Measurements from ENCODE around the gene PYGM.

Gene PYGM

DNA sequence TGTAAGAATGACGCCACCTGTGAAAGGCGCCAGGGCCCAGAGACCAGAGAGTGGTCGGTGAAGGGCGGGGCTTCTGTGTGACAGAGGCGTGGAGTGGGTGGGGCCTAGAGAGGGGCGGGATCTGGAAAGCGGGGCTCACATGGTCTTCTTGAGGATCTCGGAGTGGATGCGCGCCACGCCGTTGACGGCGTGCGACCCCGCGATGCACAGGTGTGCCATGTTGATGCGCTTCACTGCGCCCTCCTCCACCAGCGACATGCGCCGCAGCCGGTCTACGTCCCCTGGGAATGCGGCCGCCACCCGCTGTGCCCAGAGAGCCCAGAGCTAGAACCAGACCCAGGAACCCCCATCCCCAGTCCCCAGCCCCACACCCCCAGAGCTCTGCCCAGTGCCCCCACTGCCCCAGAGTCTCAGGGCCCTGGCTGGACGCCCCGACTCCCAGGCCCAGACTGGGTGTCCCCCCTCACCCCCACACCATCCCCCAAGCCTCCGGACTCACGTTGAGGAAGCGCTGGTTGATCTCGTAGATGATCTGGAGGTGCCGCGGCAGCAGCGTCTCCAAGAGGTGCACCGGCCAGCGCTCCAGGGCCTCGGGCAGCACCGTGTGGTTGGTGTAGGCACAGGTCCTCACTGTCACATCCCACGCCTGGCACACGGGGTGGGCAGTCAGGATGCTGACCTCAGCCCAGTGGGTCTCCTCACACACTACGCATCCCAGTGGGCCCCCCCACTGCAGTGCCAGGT is 6.2 kb downstream of the PYGM start:
- peak; percentile 56 for DNase-seq (ENCODE audit: low spot score)

DNA sequence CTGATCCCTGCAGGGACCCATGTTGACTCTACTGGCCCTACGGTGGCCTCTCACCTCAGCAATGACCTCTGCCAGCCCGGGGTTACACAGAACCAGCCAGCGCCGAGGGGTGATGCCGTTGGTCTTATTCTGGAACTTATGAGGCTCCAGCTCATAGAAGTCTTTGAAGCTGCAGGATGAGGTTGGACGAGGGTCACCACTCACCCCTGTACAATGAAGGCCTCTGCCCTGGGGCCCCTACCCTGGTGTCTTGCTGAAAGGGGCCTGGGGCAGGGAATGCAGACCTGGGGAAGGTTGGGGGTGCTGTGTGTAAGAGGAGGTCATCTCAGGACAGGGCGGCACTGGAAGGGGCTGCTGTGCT is 6.8 kb downstream of the PYGM start:
- no peak for DNase-seq (ENCODE audit: low spot score)

DNA sequence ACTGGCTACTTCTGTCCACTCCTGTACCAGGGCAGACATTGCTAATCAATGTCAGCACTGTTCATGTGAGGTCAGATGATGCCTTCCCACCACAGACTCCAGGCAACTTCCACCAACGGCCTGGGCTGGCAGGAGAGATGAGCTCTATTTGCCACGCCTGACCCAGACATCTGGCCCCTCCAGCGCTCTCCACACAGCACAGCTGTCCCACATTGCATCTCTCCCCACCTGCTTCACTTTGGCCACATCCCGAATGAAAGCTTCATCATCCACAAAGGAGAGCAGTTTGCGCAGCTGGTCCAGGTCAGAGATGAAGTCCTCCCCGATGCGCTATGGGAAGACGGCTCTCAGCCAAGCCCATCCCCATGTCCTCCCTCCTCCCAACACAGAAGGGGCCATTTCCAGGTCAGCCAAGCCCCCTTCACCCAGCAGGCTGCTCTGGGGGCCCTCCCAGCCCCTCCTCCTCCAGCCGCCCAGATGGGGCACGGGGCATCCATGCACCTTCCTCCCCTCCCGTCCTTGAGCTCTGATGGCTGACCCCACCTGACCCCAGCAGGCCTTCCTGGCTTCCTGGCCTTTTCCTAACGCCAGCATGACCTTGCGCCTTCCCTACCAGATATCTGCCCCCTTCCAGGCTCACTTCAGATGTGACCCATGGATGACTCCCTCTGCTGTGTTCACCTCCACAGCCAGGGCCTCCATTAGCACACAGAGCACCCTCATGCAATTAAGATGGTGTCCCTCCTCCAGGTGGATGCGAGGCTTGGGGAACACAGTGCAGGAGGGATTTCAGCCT is 7.4 kb downstream of the PYGM start:
- peak; percentile 60 for DNase-seq (ENCODE audit: low spot score)

DNA sequence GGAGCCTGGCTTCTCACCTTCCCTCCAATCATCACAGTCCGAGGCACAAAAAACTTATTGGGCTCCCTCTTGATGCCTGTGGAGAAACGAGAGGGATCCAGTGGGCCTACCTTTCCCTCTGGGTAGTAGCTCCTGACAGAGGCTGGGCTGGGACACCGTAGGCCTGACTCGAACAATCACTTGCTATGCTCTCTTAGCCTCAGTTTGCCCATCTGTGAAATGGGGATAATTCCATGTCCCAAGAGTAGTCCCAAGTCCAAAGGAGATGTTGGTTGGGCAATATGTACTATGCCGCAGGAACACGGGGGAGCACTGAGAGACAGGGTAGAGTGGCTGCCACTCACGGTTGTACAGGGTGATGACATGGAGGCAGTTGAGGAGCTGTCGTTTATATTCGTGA is 8.2 kb downstream of the PYGM start:
- no peak for DNase-seq (ENCODE audit: low spot score)

DNA sequence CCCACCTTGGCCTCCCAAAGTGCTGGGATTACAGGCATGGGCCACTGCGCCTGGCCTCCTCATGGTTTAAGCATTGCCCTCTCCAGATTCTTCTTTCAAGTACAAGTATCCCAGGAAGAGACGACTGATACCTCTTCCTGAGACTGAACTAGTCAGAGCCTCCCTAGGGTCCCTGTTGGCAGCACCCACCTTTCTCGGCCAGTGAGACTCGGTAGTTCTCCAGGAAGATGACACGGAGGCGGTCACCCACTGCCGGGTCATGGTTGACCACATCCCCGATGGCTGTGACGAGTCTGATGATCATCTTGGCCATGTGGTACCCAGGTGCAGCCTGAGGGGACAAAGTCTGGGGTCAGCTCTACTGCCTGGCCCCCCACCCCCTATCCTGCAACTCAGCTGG is 8.6 kb downstream of the PYGM start:
- DNase-seq (ENCODE audit: low spot score): peak; percentile 58

DNA sequence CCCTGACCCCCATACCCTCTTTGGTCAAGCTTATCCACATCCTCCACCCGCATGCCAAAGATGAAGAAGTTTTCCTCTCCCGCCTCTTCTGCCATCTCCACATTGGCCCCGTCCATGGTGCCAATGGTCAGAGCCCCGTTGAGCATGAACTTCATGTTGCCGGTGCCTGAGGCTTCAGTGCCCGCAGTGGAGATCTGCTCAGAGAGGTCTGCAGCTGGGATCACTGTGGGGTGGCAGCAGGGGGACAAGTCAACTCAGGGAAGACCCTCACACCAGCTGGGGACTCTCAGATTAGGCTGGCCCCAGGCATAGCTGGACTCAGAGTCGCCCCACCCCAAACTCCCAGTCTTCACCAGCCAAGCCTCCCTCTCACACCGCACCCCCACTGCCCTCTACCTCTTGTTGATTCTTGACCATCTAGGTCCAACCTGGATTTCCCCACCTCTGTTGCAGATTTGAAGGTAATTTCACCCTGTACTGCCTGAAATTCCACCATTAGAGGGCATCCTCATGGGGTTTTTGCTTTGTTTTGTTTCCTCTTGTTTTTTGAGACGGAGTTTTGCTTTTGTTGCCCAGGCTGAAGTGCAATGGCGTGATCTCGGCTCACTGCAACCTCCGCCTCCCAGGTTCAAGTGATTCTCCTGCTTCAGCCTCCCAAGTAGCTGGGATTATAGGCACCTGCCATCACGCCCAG is 9.3 kb downstream of the PYGM start:
- DNase-seq (ENCODE audit: low spot score): no peak

DNA sequence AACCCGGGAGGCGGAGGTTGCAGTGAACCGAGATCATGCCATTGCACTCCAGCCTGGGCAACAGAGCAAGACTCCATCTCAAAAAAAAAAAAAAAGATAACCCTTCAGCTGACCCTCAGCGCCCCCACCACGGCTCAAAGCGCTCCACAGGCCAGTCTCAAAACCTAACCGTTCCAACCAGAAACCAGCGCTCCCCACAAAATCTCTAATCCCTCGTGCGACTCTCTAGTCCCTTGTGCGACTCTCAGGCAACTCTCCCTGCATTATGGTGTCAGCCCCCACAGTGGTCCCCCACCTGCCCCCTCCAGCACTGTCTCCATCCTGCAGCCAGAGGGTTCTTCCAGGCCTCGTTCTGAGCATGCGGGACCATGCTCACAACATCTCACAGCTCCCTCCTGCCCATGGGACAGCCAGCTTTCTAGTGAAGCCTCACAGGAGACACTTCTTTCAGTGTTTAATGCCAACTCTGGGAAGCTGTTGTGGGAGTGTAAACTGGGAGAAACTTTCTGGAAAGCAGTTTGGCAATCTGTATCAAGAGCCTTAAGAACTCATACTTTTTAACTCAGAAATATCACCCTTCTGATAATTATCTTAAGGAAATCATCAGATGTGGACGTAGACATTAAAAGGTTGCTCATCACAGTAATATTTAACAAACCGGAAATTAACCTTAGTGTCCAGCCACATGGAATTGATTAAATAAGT is 11.7 kb downstream of the PYGM start:
- no peak for DNase-seq (ENCODE audit: low spot score)

DNA sequence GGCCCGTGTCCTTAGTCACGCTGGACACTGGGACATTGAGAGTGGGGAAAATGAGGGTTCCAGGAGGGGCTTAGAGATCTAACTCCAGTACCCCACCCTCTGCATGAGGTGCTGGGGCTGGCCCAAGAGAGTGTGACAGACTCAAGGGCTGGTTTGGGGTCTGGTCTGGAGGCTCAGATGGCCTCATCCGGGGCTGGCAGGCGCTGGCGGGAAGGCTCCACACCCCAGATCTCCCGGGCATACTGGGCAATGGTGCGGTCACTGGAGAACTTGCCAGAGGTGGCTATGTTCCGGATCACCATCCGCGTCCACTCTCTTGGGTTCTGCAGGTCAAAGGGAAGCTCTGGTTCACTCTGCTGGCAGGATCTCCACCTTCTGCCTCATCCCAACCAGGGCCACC is 13.3 kb downstream of the PYGM start:
- DNase-seq (ENCODE audit: low spot score): no peak

DNA sequence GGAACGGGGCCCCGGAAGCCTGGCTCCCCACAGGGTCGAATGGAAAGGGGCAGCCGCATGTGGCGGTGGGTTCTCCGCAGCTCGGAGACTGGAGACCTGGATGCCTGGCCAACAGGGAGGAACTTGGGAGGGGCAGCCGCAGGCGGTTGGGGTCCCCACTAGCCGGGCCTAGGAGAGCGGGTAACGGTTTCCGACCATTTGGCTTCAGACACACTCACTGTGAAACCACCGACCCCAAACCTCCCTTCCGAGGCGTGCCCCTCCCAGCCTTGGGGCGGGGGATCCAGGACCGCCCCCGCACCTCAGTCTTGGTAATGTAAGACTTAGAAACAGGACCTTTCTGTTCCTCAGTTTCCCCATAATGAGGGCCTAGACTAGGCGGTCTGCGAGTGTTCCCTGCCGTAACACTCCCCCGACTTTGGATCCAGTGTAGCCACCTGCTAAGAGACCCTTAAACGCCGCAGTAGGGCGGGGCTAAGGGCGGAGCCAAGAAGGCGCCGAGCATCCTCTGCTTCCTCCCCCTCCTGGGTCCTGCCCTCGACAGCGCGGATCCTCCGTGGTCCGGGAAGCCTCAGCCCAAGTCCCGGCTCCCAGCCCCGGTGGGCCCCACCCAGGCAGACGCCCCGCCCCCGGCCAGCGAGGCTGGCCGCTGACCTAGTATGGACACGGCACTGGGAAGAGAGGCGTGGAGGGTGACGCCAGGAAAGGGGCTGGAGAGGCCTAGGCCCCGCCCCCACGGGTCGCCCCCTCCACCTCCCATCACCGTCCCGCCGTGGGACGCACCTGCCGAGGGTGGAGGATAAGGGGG is 14.0 kb downstream of the PYGM start:
- peak; percentile 77 for DNase-seq (ENCODE audit: low spot score)

DNA sequence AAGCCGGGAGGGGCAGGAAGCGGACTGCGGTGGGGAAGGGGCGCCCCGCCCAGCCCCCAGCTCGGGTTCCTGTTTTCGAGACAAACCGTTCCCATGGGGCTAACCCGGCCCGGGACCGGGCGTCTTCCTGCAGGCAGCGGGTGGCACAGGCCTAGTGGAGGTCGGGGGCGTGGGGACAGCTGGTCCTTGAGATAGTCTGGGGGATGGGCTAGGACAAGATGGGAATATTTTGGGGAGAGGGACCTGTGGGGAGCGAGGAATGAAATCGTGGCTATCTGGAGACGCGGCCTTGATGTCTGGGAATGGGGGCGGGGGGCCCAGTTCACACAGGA is 14.6 kb downstream of the PYGM start:
- DNase-seq (ENCODE audit: low spot score): no peak

DNA sequence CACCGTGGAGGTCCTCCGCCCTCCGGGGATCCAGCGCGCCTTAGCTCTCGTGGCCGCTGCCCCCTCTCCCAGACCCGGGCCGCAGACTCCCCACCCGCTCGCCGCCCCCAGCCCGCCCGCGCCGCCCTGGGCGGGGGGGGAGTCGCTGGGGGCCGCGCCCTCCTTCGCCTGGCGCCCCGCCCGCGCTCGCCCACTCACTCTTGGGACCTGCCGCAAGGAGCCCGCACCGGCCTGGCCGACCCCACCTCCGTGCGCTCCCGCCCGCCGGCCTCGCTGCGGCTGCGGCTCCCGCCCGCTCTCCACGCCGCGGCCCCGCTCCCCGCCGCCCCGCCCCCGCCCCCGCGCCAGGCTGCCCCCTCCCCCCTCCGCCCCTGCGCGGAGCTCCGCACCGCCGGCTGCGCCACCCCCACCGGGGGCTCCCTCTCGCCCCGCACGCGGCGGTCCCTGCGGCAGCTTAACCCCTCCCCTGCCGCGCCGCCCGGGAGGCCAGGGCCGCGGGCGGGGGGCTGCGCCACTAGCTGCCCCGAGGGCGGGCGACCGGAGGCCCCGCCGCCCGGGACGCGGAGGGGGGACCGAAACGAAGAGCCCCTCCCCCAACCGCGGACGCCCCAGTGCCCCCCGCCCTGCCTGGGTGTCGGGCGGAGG is 15.1 kb downstream of the PYGM start:
- DNase-seq (ENCODE audit: low spot score): no peak

DNA sequence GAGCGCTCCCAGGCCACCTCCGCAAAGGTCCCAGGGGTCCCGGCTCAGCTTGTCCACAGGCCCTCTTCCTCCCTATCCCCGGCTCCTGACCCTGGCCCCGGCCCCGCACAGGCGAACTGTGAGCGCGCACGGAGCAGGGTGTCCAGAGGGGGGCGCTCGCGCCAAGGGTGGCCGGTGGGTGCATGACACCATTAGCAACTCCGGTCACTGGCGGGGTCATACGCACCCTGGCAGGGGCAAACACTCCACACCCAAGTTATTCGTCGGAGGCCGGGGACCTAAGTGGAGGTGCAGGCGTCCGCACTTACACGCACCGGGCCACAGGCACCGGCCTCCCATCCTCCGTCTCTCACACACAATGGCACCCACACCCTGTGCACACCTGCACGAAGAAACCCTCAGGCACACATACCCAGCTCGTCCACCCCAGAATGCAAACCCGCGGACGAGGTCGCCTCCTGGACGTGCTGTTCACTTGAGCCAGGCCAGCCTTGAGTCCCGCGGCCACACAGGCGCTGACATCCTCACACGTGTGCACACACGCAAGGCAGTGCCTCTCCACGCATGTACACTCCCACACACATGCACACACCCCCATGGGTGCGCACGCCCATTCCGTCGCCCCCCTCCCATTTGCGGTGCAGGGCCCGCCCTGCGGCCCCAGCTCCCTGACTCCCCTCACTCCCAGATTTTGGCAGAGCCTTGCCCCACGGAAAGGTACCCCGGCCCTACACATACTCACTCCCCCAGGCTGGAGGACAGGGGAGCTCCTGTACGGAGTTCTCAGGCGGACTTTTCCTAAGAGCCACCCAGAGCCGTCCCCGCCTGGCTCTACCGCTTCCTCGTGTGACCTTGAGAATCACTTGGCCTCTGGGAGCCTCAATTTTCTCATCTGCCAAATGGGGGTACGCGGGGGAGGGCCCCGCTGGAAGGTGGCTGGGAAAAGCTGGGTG is 15.9 kb downstream of the PYGM start, which contains the start of gene RASGRP2:
TSS of gene RASGRP2 (minus strand) at position 552 of the 953 bp plus-strand sequence. CDS start 1,276 bp downstream, outside the sequence.
- no peak for DNase-seq (ENCODE audit: low spot score)

DNA sequence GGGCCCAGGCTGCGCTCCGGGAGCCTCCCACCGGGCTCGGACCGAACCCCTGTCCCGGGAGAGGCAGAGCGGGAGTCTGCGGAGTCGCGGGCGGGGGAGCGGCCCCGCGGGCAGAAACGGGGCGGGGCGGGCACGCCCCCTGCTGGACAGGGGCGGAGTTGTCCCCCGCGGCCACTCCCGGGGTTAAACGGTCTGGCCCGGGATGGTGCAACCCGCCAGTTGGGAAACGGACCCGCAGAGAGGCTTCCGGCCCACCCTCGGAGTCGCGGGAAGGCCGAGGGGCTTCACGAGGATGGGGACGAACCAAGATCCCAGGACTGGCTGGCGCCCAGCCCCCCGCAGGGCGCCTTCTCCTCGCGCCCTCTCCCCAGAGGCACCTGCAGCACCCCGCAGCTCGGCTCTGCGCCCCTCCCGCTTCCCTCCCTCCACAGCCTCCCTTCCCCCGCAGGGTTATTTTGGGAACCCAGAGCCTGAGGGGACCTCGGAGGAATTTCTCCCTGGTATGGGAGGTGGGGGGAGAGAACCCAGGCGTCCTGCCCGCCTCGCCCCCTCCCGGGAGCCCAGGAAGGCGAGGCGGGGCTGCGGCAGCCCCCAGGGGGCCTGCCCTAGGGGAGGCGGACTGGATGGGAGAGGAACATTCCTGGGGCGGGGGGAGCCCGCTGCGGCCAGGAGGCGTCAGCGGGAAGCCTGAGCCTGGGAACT is 16.7 kb downstream of the PYGM start:
- no peak for DNase-seq (ENCODE audit: low spot score)

DNA sequence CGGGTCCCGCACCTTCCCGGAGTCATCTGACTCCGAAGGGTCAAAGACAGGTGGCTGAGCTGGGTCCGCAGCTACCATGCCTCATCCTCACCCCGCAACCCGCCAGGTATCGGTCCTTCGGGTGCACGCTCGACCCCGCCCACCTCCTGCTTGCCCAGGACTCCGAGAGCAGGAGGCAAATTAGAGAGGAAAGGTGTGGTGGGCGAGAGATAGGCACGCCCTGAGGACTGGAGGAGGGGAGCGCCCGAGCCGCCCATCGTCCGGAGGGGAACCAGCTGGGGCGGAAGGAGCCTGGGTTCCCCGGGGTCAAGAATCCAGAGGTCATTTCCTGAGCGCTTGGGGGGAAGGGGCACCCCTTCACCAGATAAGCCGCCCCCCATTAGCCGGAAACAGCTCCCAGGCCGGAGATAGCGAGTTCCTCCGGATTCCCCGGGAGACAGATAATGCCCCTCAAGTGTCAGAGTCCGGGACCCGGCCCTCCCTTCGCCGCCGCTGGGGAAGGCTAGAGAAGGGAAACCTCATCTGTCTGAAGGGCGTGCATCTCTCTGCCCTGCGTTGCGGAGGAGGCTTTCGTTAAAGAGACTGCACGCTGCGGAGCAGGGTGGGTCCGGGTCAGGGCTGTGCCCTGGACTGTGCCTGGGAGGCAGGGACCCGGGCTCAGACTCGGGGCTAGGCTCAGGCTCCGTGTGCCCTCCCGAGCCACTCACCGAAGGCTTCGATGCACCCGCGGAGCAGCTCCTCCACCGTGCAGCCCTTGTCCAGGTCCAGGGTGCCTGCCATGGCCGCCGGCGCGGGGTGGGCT is 17.5 kb downstream of the PYGM start:
- DNase-seq (ENCODE audit: low spot score): no peak

DNA sequence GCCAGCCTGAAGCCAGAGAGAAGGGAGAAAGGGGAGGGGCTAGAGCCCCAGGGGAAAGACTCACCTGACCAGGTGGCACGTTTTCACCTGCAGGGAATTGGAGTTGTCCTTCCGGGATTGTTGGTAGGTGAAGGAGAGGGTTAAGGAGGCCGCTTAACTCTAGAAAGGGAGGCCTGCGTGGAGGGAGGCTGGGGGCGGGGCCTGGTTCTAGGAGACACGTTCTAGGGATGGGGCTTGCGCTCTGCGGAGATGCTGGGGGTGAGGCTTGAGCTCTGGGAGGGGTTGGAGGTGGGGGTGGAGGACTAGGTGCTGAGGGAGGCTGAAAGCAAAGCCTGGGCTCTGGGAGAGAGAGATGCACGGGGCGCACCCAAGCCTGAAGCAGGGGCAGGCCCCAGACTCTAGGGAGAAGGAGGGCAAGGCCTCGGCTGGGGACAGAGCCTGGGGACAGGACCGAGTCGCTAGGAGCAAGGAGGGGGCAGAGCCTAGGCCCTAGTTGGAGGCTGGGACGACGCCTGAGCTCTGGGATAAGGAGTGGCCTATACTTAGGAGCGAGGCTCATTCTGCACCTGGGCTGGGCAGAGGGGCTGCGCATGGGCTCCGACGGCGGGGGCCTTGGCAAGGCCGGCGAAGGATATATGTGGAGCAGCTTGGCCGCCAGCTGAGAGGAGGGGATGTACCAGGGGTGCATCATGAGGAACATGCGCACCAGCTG is 18.2 kb downstream of the PYGM start:
- no peak for DNase-seq (ENCODE audit: low spot score)

DNA sequence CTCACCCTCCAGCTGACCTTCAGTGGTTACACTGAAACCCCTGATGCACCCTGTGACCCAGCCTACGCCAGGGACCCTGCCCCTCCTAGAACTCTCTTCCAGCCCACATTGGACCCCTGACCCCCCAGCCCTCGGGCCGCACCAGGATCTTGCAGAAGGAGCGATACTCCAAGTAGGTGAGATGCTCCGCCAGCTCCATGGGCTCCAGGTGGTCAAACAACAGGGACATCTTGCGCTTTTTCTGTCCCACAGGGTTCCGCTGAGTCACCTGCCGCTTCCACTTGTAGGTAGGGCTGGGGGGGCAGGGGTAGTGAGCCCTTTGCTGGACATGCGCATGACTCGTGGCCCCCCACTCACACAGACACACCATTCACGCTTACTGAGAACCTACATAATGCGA is 19.9 kb downstream of the PYGM start:
- DNase-seq (ENCODE audit: low spot score): no peak

DNA sequence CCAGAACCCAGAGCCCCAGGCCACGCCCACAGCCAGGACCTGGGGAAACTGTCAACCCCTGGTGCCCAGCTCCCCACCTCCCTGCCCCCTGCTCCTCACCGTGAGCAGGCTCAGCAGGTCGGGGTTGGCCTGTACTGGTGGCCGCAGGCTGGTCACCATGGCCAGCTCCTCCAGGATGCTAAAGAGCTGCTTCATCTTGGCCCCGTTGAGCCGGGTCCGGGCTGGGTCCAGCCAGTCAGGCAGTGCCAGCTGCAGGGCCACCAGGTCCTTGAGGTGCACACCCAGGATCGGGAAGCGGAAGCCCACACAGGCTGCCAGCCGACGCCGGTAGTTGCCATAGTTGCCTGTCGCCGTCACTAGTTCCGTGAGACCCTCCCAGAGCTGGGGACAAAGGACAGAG is 23.1 kb downstream of the PYGM start:
- DNase-seq (ENCODE audit: low spot score): no peak
